ENCODE results near the gene OR8B12.

DNA sequence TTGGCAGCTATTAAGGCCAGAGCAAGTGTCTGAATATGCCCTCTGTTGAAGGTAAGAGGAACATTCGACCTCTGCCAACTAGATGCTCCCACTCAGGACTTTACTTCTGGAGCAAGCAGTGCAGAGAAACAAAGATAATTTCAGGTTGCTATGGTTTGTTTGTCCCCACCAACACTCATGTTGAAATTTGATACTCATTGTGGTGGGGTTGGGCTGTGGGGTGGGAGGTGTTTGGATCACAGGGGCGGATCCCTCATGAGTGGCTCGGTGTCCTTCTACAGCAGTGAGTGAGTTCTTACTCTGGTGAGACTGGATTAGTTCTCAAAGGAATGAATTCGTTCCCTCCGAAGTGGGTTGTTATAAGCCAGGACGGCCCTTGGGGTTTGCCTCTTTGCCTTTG lies 38.4 kb upstream of the OR8B12 start:
- TF ChIP-seq EZH2 (IDR thresholded peaks at IDR 0.05; ENCODE audit: insufficient read depth, poor library complexity, severe bottlenecking) (no peak), EZH2phosphoT487 (IDR thresholded peaks at IDR 0.05; ENCODE audit: insufficient read depth, low read depth) (no peak)
